SH-SY5Y (cell line): ENCODE data around the gene SLC35F6.

Experiments used
- GATA2 ChIP-seq: IDR thresholded peaks from 2 replicates; pipeline ENCODE4 v1.6.1; 2011; ENCODE audit warnings: mild to moderate bottlenecking, low read depth, low read length
- GATA3 ChIP-seq: IDR thresholded peaks from 2 replicates; pipeline ENCODE4 v1.6.1; 2011; ENCODE audit warnings: low read depth, mild to moderate bottlenecking, low read length, moderate library complexity

DNA sequence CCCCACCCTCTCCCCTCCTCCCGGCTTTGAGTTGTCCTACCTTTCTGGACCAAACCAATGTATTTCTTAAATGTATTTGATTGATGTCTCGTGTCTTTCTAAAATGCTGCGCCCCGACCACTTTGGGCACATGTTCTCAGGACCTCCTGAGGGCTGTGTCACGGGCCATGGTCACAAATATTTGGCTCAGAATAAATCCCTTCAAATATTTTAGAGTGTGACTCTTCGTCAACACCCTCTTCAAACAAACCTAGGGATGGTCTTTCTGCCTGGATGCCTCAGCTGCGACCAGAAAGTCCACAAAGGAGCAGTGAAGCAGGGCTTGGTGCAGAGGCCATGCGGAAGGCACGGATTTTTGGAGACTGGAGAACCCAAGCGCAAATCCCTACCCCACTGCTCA lies 1.1 kb upstream of the SLC35F6 start:
- TF ChIP-seq GATA3: no peak
- no peak for TF ChIP-seq GATA2
